ENCODE measurements around the gene C1orf50. TPM values are rescaled to one million over a fixed set of nuclear protein-coding genes. Genes with fewer than 3 reads are reported as not detected.

The C1orf50 gene
- total and polyA plus RNA-seq, 12 donors, result 4.7 to 10.7 (median 7.8) TPM

GRCh38 chr1:42777852-42778251 is 10.8 kb downstream of the C1orf50 start:
- ATAC-seq, result peak in 5 of 8 donors; percentile 59 to 70 (median 63)
- no peak for DNase-seq
- peak; percentile 32 to 68 (median 62) for TF ChIP-seq CTCF (IDR thresholded peaks at IDR 0.05)
- intact Hi-C loops (cut with DNase I), result loop anchor here in 8 of 10 donors (1.0 to 10.0 kb wide), 4 partner anchors 147 to 296 kb away; no protein-coding TSS in a partner anchor
- peaks cover 0 to 98% (median 49%) of the 10 kb centered on the region in 9 donors for H3K36me3 ChIP-seq
- no peaks in the 10 kb centered on the region for H3K27me3 ChIP-seq
- H3K27ac ChIP-seq, result no peak overlapping the region
- H3K4me1 ChIP-seq, result no peaks in the 10 kb centered on the region
- H3K4me3 ChIP-seq, result no peak overlapping the region
- no peaks in the 10 kb centered on the region for H3K9me3 ChIP-seq

- intact Hi-C loops (cut with DNase I), result loop anchor here in 8 of 10 donors (2.0 to 10.0 kb wide), 4 partner anchors 145 to 295 kb away; no protein-coding TSS in a partner anchor
- no peak overlapping the region for H3K27ac ChIP-seq
- no peak for TF ChIP-seq CTCF (IDR thresholded peaks at IDR 0.05)
- peaks cover 0 to 2% (median 1%) of the 10 kb centered on the region in 9 donors for H3K4me1 ChIP-seq
- peaks cover 0 to 88% (median 41%) of the 10 kb centered on the region in 9 donors for H3K36me3 ChIP-seq
- H3K9me3 ChIP-seq, result no peaks in the 10 kb centered on the region
- peaks cover 0 to 2% (median 0%) of the 10 kb centered on the region in 7 donors for H3K27me3 ChIP-seq
- DNase-seq, result no peak
- no peak overlapping the region for H3K4me3 ChIP-seq
- no peak for ATAC-seq
- WGBS, 2 donors, result 91 to 92% methylated on average over 2 of the region's 2 CpGs
Observed at GRCh38 chr1:42779725-42780124, 12.7 kb downstream of the C1orf50 start.

GRCh38 chr1:42780176-42780575 is 13.1 kb downstream of the C1orf50 start:
- WGBS, 2 donors, result 94 to 100% methylated on average over 1 of the region's 1 CpG
- peaks cover 0 to 83% (median 36%) of the 10 kb centered on the region in 9 donors for H3K36me3 ChIP-seq

GRCh38 chr1:42783092-42783491 is 16.0 kb downstream of the C1orf50 start:
- Histone ChIP-seq H3K4me3 (no peak overlapping the region), H3K36me3 (peaks cover 0 to 54% (median 8%) of the 10 kb centered on the region in 9 donors), H3K27me3 (peaks cover 0 to 11% (median 0%) of the 10 kb centered on the region in 7 donors), H3K27ac (no peak overlapping the region), H3K4me1 (peaks cover 4 to 20% (median 14%) of the 10 kb centered on the region in 9 donors), H3K9me3 (no peaks in the 10 kb centered on the region)
- TF ChIP-seq CTCF (IDR thresholded peaks at IDR 0.05), result no peak
- ATAC-seq, result no peak
- 99 to 100% methylated on average over 2 of the region's 2 CpGs for WGBS, 2 donors
- no peak for DNase-seq
- intact Hi-C loops (cut with DNase I), result loop anchor here in 1 of 10 donors (10.0 kb wide), 1 partner anchor 292 kb away; no protein-coding TSS in a partner anchor

More at GRCh38 chr1:42780176-42780575, 13.1 kb downstream of the C1orf50 start:
- TF ChIP-seq CTCF (IDR thresholded peaks at IDR 0.05), result no peak
- peaks cover 0 to 6% (median 0%) of the 10 kb centered on the region in 7 donors for H3K27me3 ChIP-seq
- peaks cover 3 to 6% (median 6%) of the 10 kb centered on the region in 9 donors for H3K4me1 ChIP-seq
- no peak overlapping the region for H3K4me3 ChIP-seq
- DNase-seq (no peak), ATAC-seq (no peak)
- no peak overlapping the region for H3K27ac ChIP-seq
- H3K9me3 ChIP-seq, result no peaks in the 10 kb centered on the region
- intact Hi-C loops (cut with DNase I), result loop anchor here in 1 of 10 donors (10.0 kb wide), 1 partner anchor 295 kb away; no protein-coding TSS in a partner anchor

Measured in heart right ventricle (tissue), 16 donors.